ENCODE measurements around the gene PRDM12. TPM values are rescaled to one million over a fixed set of nuclear protein-coding genes. Genes with fewer than 3 reads are reported as not detected.

Gene PRDM12
- total RNA-seq, 4 donors from 2014 or later: not detected

DNA sequence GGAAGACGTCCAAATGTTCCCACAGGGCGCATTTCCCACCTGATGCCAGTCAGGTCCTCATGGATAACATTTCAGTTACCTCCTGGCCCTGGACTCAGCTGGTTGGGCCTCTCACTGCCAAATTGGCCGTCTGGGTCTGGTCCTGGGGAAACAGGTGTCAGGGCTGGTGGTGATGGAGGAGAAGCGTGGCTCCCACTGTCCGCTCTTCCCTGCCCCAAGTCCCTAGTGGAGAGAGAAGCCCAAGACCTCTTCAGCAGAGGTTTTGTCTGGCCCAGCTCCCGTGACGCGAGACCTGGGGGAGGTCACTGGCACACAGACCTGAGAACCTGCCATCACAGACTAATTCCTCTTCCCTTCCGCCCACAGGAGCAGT is 27.8 kb upstream of the PRDM12 start:
- ATAC-seq (ENCODE audit: low FRiP score) (no peak), DNase-seq (ENCODE audit: low spot score) (no peak)
- TF ChIP-seq, protein P1, sequence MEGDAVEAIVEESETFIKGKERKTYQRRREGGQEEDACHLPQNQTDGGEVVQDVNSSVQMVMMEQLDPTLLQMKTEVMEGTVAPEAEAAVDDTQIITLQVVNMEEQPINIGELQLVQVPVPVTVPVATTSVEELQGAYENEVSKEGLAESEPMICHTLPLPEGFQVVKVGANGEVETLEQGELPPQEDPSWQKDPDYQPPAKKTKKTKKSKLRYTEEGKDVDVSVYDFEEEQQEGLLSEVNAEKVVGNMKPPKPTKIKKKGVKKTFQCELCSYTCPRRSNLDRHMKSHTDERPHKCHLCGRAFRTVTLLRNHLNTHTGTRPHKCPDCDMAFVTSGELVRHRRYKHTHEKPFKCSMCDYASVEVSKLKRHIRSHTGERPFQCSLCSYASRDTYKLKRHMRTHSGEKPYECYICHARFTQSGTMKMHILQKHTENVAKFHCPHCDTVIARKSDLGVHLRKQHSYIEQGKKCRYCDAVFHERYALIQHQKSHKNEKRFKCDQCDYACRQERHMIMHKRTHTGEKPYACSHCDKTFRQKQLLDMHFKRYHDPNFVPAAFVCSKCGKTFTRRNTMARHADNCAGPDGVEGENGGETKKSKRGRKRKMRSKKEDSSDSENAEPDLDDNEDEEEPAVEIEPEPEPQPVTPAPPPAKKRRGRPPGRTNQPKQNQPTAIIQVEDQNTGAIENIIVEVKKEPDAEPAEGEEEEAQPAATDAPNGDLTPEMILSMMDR (IDR thresholded peaks at IDR 0.05): no peak

DNA sequence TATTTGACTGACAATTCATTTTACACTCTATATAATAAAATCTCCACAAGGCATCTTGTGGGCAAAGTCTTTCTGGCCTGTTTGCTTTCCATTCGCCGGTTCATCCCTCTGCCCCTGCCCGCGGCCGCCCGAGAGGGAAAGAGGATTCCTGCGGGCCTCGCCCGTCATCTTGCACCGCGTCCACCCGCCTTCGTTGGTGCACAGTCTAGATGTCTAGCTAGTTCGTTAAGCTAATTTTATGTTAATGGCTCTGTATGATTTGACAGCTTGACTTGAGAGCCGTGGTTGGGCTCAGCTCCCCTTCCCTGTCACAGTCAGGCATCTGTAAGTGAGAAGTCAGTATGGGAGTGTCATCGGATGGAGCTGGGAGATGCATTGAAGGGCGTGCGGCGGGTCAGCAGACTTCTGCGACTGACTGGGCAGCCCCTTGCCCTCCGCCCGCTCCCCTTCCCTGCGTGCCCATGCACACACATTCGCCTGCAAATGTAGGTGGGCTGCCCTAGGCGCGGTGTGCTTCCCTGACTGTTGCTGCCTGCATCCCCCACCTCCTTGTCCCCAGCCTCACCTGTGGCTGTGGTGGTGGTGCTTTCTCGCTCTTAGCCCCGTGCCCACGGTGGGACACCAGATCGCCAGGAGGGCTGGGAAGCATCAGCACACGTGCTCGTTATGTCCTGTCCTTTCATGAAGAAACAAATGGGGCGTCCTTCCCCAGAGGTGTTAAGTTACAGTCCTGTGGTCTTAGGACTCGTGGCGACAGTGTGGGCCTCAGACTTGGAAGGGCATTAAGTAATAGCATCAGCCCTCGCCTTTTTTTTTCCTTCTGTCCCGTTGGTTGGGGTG is 25.9 kb upstream of the PRDM12 start:
- no peak for ATAC-seq (ENCODE audit: low FRiP score)
- DNase-seq (ENCODE audit: low spot score): no peak
- TF ChIP-seq, protein P1 (IDR thresholded peaks at IDR 0.05): no peak

DNA sequence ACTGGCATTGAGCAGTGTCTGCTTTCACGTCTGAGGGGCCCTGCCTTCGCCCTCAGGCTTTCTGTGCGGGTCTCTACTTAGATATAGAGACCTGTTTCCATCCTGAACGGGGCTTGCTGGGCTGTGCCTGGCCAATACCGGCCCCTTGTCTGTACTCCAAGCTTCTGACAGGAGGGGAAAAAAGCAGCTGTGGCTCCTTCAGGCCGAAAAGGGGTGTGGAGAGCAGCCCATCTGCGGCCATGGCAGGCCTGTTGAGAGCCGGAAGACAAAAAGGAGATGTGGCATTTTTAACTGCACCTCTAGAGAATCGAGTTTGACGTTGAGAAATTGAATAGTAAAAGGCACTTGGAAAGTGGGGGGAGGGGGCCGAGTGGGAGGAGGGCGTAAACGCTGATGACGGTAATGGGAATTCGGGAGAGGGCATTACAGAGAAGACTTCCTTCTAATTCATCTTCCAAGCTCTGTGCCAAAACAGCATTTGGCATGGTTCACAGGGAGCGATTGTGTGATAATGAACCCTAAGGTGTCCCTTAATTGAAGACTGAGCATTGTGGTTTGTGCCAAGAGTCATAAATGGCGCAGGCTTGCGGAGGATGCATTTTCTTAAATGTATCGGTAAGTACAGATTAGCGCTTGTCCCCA is 25.1 kb upstream of the PRDM12 start:
- TF ChIP-seq, protein P1 (IDR thresholded peaks at IDR 0.05): no peak
- DNase-seq (ENCODE audit: low spot score) (no peak), ATAC-seq (ENCODE audit: low FRiP score) (no peak)

DNA sequence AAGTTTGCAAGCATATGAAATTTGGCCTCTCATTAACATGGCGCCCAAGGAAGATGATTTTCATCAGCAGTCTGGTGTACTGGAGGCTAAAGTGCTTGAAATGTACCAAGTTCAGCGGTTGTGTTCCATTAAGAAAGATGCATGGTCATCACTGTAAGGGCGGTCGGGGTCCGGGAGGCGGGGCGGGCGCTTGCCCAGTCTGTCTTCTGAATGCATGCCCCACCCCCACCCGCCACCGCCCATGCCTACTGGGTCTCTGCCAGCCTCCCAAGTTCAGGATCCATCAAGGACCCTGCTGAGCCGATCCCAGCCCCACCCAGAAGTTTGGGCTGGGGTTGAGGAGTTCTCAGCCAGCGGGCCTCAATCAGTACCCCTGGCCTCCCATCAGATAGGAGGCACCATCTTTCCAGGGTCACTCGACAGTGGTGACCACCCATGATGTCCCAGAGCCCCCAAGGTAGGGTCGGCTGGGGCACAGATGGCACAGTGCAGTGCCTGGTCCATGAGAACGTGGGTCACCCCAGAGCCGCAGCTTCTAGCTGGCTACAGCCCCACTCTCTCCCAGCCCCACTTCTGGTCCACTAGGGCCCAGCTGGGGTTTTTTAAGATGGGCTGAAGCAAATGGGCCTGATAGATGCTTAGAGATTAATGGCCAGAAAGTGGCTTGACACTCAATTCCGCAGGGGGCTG is 24.4 kb upstream of the PRDM12 start:
- no peak for DNase-seq (ENCODE audit: low spot score)
- TF ChIP-seq, protein P1 (IDR thresholded peaks at IDR 0.05): no peak
- ATAC-seq (ENCODE audit: low FRiP score): no peak

DNA sequence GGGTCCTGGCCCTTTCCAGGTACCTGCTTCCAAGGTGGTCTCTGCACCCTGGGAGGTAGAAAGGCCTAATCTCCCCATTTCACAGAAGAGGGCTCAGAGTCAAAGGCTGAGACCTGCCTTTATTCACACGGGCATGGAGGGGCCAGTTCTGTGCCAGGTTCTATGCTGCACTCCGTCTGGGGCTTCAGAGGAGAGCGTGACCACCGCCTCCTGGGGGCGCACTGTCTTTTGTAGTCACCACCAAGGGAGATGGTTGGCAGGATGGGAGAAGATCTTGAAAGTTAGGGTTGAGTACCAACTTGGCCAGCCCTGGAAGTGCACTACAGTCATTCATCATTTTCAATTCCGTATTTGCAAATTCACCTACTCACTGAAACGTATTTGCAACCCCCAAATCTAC is 23.7 kb upstream of the PRDM12 start:
- ATAC-seq (ENCODE audit: low FRiP score) (no peak), DNase-seq (ENCODE audit: low spot score) (no peak)
- TF ChIP-seq, protein P1 (IDR thresholded peaks at IDR 0.05): no peak

DNA sequence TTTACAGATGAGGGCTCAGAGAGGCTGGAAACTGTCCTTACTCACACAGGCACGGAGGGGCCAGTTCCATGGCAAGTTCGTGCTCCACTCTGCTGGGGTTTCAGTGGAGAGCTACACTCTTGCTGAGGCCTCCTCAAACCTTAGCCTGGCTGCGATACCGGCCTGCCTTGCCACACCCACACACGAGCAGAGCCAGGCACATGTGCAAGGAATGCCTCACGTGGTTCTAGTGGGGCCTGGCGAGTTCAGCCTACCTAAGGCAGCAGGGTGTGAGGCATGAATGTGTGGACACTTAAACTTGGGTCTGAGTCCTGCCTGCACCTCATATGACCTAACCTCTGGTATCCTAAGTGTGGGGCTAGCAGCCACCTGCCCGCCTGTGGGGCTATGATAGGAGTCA is 21.5 kb upstream of the PRDM12 start:
- TF ChIP-seq, protein P1 (IDR thresholded peaks at IDR 0.05): no peak
- no peak for ATAC-seq (ENCODE audit: low FRiP score)
- no peak for DNase-seq (ENCODE audit: low spot score)

All from omental fat pad (tissue), 4 donors.